Parathyroid adenoma (tissue), 2 donors: ENCODE results near the gene ARHGAP10.

Experiments used
- H2AFZ ChIP-seq: fragments of 300-600 bp; sonication (generic); one replicate; pipeline ENCODE4 v1.7.0; 2017; ENCODE audit warnings: antibody characterized with exemption, mild to moderate bottlenecking
- H3K27ac ChIP-seq: fragments of 300-600 bp; sonication (generic); one replicate; pipeline ENCODE4 v1.7.0; 2017
- H3K27me3 ChIP-seq: fragments of 300-600 bp; sonication (generic); one replicate; pipeline ENCODE4 v1.7.0; 2017; ENCODE audit warnings: low read length; ENCODE audit not compliant: control insufficient read depth, insufficient read depth
- H3K36me3 ChIP-seq: fragments of 300-600 bp; sonication (generic); one replicate; pipeline ENCODE4 v1.7.0; 2017; ENCODE audit warnings: low read length; ENCODE audit not compliant: control insufficient read depth, insufficient read depth
- H3K4me1 ChIP-seq: fragments of 300-600 bp; sonication (generic); one replicate; pipeline ENCODE4 v1.7.0; 2017; ENCODE audit warnings: control low read depth
- H3K4me2 ChIP-seq: fragments of 300-600 bp; sonication (generic); one replicate; pipeline ENCODE4 v1.7.0; 2017; ENCODE audit warnings: low read length
- H3K4me3 ChIP-seq: fragments of 300-600 bp; sonication (generic); one replicate; pipeline ENCODE4 v1.7.0; 2017; ENCODE audit warnings: low read depth, low read length
- H3K79me2 ChIP-seq: fragments of 300-600 bp; sonication (generic); one replicate; pipeline ENCODE4 v1.7.0; 2017; ENCODE audit warnings: control low read depth
- H3K9ac ChIP-seq: fragments of 300-600 bp; sonication (generic); one replicate; pipeline ENCODE4 v1.7.0; 2017; ENCODE audit warnings: mild to moderate bottlenecking
- H3K9me3 ChIP-seq: fragments of 300-600 bp; sonication (generic); one replicate; pipeline ENCODE4 v1.7.0; 2017; ENCODE audit warnings: low read length; ENCODE audit not compliant: control insufficient read depth
- TF ChIP-seq, protein P1 (sequence below): fragments of 300-600 bp; sonication (generic); IDR thresholded peaks from one replicate; pipeline ENCODE4 v1.7.0; 2017; ENCODE audit warnings: antibody characterized with exemption, mild to moderate bottlenecking
- donor health status: primary hyperparathyroidism.

ARHGAP10 gene

DNA sequence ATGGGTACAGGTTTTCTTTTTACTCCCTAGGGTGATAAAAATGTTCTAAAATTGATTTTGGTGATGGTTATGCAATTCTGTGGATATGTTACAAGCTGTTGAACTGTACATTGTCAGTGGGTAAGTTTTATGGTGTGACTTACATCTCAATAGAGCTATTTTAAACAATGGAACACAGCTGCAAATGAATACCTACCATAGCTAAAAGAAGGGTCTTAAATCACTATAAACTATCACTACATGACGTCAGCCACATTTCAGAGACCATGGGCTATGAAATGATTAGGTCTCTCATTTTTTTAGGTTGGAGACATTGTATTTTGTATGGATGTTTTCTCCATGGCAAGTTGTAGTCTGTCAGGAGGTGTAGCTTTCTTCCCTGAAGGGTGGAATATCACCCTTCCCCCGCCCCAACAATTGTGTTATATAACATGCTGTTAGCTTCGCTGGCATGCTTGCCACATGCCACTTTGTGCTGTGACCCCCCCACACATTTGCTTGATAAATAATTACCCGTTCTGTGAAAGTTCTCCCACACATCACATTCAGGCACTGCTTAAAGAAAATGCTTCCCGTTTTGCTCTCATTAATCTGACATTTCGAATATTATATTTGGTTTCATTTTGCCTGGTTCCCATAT lies 159.7 kb downstream of the ARHGAP10 start:
- Histone ChIP-seq H3K36me3 (no peaks in the 10 kb centered on the region), H2AFZ (no peak overlapping the region), H3K27me3 (no peaks in the 10 kb centered on the region), H3K4me2 (no peak overlapping the region), H3K4me3 (no peak overlapping the region), H3K27ac (no peak overlapping the region), H3K9ac (no peak overlapping the region), H3K79me2 (no peaks in the 10 kb centered on the region), H3K9me3 (no peaks in the 10 kb centered on the region), H3K4me1 (no peaks in the 10 kb centered on the region)
- TF ChIP-seq, protein P1, sequence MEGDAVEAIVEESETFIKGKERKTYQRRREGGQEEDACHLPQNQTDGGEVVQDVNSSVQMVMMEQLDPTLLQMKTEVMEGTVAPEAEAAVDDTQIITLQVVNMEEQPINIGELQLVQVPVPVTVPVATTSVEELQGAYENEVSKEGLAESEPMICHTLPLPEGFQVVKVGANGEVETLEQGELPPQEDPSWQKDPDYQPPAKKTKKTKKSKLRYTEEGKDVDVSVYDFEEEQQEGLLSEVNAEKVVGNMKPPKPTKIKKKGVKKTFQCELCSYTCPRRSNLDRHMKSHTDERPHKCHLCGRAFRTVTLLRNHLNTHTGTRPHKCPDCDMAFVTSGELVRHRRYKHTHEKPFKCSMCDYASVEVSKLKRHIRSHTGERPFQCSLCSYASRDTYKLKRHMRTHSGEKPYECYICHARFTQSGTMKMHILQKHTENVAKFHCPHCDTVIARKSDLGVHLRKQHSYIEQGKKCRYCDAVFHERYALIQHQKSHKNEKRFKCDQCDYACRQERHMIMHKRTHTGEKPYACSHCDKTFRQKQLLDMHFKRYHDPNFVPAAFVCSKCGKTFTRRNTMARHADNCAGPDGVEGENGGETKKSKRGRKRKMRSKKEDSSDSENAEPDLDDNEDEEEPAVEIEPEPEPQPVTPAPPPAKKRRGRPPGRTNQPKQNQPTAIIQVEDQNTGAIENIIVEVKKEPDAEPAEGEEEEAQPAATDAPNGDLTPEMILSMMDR, result no peak

DNA sequence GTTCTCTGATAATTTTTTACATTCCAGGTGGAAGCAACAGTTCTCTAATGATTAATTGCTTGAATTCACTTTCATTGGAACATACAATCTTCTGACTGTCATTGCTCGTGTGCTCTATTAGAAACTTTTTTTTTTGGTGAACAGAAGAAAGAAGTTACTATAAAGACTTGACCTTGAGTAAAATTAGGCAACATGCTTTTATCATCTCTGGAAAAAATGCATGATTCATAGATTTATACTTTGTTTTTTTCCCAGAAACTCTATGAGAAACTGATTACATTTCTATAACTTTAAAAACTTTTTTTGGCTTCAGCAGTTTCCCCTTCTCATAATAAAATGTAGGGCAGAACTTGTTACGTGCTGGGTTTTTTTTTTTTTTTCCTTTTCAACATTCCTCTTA lies 167.6 kb downstream of the ARHGAP10 start:
- H3K27ac ChIP-seq, result no peak overlapping the region

DNA sequence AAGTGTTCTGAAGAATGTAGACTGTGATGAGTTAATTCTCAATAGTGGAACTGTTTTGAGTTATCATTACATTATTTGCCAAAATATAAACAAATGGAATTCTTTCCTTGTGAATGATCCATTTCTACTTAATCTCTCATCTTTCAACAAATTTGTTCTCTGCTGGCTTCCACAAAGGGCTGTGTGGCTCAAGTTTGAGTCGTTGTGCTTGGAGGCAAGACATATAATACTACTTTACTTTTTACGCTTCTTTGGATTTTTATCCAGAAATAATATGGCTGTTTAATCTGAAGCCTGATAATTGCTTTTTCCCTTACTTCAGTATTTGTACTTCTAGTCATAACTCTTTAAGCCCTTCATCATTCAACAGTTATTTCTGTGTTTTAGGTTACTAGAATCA lies 169.5 kb downstream of the ARHGAP10 start:
- H3K4me1 ChIP-seq, result no peaks in the 10 kb centered on the region
- no peak overlapping the region for H2AFZ ChIP-seq

More for the DNA sequence above, 167.6 kb downstream of the ARHGAP10 start:
- no peaks in the 10 kb centered on the region for H3K79me2 ChIP-seq
- no peak overlapping the region for H3K4me3 ChIP-seq
- H3K4me1 ChIP-seq, result no peaks in the 10 kb centered on the region
- H2AFZ ChIP-seq, result no peak overlapping the region
- TF ChIP-seq, protein P1, result no peak
- H3K9ac ChIP-seq, result no peak overlapping the region
- no peaks in the 10 kb centered on the region for H3K9me3 ChIP-seq
- no peak overlapping the region for H3K4me2 ChIP-seq
- no peaks in the 10 kb centered on the region for H3K27me3 ChIP-seq
- no peaks in the 10 kb centered on the region for H3K36me3 ChIP-seq

GRCh38 chr4:147901916-147902315 lies 170.0 kb downstream of the ARHGAP10 start:
- TF ChIP-seq, protein P1, result no peak
- no peak overlapping the region for H2AFZ ChIP-seq
- H3K4me2 ChIP-seq, result no peak overlapping the region
- no peak overlapping the region for H3K27ac ChIP-seq
- H3K27me3 ChIP-seq, result no peaks in the 10 kb centered on the region
- no peaks in the 10 kb centered on the region for H3K4me1 ChIP-seq
- H3K4me3 ChIP-seq, result no peak overlapping the region
- no peak overlapping the region for H3K9ac ChIP-seq
- H3K36me3 ChIP-seq, result no peaks in the 10 kb centered on the region
- H3K79me2 ChIP-seq, result no peaks in the 10 kb centered on the region
- no peaks in the 10 kb centered on the region for H3K9me3 ChIP-seq

More for the DNA sequence above, 169.5 kb downstream of the ARHGAP10 start:
- Histone ChIP-seq H3K27me3 (no peaks in the 10 kb centered on the region), H3K79me2 (no peaks in the 10 kb centered on the region), H3K9me3 (no peaks in the 10 kb centered on the region), H3K27ac (no peak overlapping the region), H3K36me3 (no peaks in the 10 kb centered on the region), H3K9ac (no peak overlapping the region), H3K4me2 (no peak overlapping the region), H3K4me3 (no peak overlapping the region)
- TF ChIP-seq, protein P1, result no peak

GRCh38 chr4:147909225-147909624 lies 177.3 kb downstream of the ARHGAP10 start:
- no peaks in the 10 kb centered on the region for H3K9me3 ChIP-seq
- TF ChIP-seq, protein P1, result no peak
- H3K9ac ChIP-seq, result no peak overlapping the region
- H2AFZ ChIP-seq, result no peak overlapping the region
- H3K36me3 ChIP-seq, result no peaks in the 10 kb centered on the region
- H3K27ac ChIP-seq, result no peak overlapping the region
- H3K4me2 ChIP-seq, result no peak overlapping the region
- no peaks in the 10 kb centered on the region for H3K4me1 ChIP-seq
- no peaks in the 10 kb centered on the region for H3K79me2 ChIP-seq
- H3K27me3 ChIP-seq, result no peaks in the 10 kb centered on the region
- H3K4me3 ChIP-seq, result no peak overlapping the region
